Gastrocnemius medialis (tissue), 4 donors: ENCODE measurements around the gene TRDN.

Experiments
- CTCF ChIP-seq, 5 experiments: fragments of 450-650 bp in 3 of 5; fragments of 200-600 bp in 2 of 5; sonication (generic) in 2 of 5; IDR thresholded peaks in 4 of 5; conservative IDR thresholded peaks in 1 of 5; 1 replicate in 4 of 5; 2 replicates in 1 of 5; pipeline ENCODE4 v1.5.1; 2016 to 2019; ENCODE audit warnings: antibody characterized with exemption in 5 of 5, mild to moderate bottlenecking in 3 of 5, moderate library complexity in 3 of 5
- POLR2A ChIP-seq, 2 donors: fragments of 450-650 bp; IDR thresholded peaks; one replicate each; pipeline ENCODE4 v1.6.1; 2017; ENCODE audit warnings: antibody characterized with exemption in 2 of 2, mild to moderate bottlenecking in 2 of 2, moderate library complexity in 2 of 2

- TF ChIP-seq CTCF (IDR thresholded peaks at IDR 0.05 in 4 of 5, conservative IDR thresholded peaks at IDR 0.05 in 1 of 5) (no peak), POLR2A (IDR thresholded peaks at IDR 0.05) (no peak)
Measured at GRCh38 chr6:123546537-123546936, 90.2 kb downstream of the TRDN start.
